GM19468 (cell line): Measurements from ENCODE around the gene CACNA1H.
"Not testable (repeated sequence)": the region's sequence is repeated elsewhere in the genome, so short reads cannot be mapped to it uniquely, and the experiment has no call there.

Experiments
- ATAC-seq: cut with Tn5 transposase; IDR thresholded peaks from one replicate; pipeline ENCODE4 v1.9.1; 2021; ENCODE audit warnings: mild to moderate bottlenecking, moderate library complexity, moderate number of reproducible peaks; ENCODE audit not compliant: unreplicated experiment; ENCODE audit errors: extremely low read depth

Gene CACNA1H

GRCh38 chr16:1259760-1260068, 106.8 kb downstream of the CACNA1H start:
- ATAC-seq: no peak

DNA sequence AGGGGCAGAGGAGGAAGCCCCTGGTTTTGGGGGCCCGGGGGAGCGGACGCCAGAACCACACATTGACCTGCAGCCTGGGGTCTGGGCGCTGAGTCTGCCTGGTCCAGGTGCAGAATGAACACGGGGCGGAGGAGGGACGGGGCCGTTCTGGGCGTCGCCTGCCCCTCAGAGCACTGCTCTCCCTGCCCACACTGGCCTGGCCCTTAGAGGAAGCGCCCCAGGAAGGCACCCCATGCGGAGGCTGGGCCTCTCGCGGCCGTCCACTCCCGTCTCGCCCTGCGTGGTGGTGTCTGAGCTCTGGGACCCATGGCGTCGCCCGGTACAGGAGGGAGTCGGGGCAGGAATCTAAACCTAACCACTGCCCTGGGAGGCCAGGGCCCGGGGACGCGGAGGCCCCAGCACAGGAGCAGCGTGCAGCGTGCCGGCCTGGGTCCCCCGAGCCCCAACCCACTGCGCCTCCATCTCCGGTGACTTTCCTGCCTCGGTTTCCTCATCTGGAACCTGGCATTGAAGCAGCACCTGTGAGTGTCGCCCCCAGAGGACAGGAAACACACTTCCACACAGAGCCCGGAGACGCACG, 107.3 kb downstream of the CACNA1H start:
- no peak for ATAC-seq

DNA sequence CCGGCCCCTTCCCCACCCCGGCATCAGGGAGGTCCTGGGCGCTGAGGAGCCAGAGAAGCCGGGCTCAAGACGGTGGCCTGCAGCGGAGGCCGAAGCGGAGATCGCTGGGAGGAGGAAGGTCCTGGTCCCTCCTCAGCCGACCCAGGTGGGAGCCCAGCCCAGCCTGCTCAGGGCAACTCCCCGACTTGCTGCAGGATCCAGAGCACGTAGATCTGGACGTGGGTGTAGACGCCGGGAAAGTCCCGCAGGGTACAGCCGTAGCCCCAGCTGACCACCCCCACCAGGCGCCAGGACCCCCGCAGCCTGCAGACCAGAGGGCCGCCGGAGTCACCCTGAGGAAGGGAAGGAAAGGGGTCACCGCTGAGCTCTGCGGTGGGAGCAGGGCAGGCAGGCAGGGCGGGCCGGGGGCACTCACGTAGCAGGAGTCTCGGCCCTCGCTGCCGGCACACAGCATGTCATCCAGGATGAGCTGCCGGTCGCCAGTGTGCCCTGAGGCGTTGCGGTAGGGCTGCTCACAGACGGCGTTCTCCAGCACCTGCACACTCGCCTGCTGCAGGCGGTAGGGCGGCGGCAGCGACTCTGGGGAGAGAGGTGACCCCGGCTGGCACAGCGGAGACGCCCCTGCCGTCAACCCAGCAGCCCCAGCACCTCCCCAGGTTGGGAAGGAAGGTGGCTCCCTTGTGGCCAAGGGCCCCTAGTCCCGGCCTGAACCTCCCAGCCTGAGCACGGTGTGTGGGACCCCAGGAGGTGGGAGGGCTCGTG, 108.4 kb downstream of the CACNA1H start:
- ATAC-seq: no peak

- no peak for ATAC-seq
Measured at GRCh38 chr16:1262210-1262845, 109.4 kb downstream of the CACNA1H start.

DNA sequence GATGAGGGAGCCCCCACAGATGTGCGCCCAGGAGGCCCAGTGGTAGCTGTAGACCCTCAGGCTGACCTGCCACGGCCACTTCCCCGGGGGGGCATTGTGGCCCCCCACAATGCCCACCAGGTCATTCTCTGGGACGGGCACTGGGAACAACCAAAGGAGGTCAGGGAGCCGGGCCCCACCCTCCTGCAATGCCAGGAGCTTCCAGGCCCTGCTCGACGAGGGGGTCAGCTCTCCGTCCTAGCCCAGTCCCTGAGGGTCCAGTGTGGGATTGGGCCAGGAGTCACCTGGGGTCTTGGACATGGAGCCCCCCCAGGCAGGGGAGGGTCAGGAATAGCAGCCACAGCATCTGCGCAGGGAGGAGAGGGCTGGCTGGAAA, 109.9 kb downstream of the CACNA1H start:
- no peak for ATAC-seq

GRCh38 chr16:1263591-1264344, 110.9 kb downstream of the CACNA1H start:
- ATAC-seq: no peak

DNA sequence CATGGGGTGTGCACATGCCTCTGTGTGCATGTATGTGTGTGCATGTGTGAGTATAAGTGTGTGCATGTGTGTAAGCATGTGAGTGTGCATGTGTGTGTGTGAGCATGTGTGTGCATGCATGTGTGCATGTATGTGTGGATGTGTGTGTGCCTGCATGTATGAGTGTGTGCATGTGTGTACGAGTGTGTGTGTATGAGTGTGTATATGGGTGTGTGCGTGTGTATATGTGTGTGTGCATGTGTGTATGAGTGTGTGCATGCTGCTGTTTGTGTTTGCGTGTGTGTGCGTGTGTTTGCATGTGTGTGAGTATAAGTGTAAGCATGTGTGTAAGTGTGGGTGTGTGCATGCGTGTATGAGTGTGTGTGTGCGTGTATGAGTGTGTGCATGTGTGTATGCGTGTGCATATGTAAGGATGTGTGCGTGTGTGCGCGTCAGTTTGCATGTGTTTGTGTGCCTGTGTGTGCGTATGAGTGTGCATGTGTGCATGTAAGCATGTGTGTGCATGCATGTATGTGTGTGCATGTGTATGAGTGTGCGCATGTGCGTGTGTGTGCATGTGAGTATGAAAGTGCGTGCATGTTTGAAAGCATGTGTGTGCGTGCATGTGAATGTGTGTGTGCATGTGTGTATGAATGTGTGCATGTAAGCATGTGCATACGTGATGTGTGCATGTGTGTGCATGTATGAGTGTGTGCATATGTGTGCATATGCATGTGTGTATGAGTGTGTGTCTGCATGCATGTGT, 111.6 kb downstream of the CACNA1H start:
- no peak for ATAC-seq

DNA sequence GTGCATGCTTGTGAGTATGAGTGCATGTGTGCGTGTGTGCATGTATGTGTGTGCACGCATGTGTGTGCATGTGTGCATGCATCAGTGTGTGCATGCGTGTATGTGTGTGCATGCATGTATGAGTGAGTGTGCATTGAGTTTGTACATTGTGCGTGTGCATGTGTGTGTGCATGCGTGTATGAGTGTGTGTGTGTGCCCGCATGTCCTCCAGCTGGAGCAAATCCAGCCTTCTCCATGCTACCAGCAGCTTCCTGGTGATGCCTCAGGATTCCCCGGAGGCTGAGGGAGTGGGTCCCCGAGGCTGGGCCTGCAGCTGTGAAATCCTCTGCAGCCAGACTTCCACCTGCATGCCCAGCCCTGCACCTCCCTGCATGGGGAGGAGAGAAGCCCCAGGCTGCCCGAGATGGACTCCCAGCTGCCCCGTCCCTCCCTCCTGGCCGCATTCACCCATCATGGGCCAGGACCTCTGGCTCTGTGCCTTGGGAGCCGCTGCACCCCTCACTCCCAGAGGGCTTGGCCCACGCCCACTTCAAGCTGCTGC, 112.3 kb downstream of the CACNA1H start:
- ATAC-seq: no peak

GRCh38 chr16:1265826-1266225, 112.9 kb downstream of the CACNA1H start:
- no peak for ATAC-seq

DNA sequence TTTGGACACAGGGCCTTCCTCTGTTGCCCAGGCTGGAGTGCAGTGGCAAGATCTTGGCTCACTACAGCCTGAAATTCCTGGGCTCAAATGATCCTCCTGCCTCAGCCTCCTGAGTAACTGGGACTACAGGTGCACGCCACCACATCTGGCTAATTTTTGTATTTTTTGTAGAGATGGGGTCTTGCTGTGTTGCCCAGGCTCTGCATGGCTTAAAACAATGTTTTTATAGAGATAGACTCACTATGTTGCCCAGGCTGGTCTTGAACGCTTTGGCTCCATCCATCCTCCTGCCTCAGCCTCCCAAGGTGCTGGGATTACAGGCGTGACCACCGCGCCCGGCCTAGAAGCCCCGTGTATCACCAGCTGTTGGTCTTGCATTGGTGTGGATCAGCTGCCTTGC, 116.5 kb downstream of the CACNA1H start:
- ATAC-seq: not testable (repeated sequence)

GRCh38 chr16:1271380-1271723, 118.4 kb downstream of the CACNA1H start:
- no peak for ATAC-seq
